HepG2 (cell line): ENCODE results near the gene ERBB3. TPM values are rescaled to one million over a fixed set of nuclear protein-coding genes. Genes with fewer than 3 reads are reported as not detected.

Source experiments
- CBFB ChIP-seq: sonication (generic); formaldehyde crosslinking; IDR thresholded peaks from 2 replicates; pipeline ENCODE4 v1.4.0; 2020; ENCODE audit warnings: missing genetic modification reagents
- ERF ChIP-seq: IDR thresholded peaks from 2 replicates; pipeline ENCODE4 v1.6.1; 2018; ENCODE audit warnings: missing biosample characterization, missing genetic modification reagents
- FOXC1 ChIP-seq: sonication (generic); formaldehyde crosslinking; IDR thresholded peaks from 2 replicates; pipeline ENCODE4 v1.8.0; 2022; ENCODE audit warnings: mild to moderate bottlenecking, missing genetic modification reagents, borderline replicate concordance
- FOXK2 ChIP-seq: fragments of 450-650 bp; IDR thresholded peaks from 2 replicates; pipeline ENCODE4 v1.6.1; 2016
- HNF4A ChIP-seq: sonication (generic); formaldehyde crosslinking; IDR thresholded peaks from 2 replicates; pipeline ENCODE4 v1.4.0; 2020; ENCODE audit warnings: missing genetic modification reagents
- ISX ChIP-seq: sonication (generic); formaldehyde crosslinking; conservative IDR thresholded peaks from 2 replicates; pipeline ENCODE4 v1.5.0; 2020; ENCODE audit warnings: missing genetic modification reagents
- JUN ChIP-seq: sonication (generic); formaldehyde crosslinking; IDR thresholded peaks from 2 replicates; pipeline ENCODE4 v1.4.0; 2020; ENCODE audit warnings: mild to moderate bottlenecking, missing genetic modification reagents
- KDM5A ChIP-seq: fragments of 200-600 bp; sonication (generic); IDR thresholded peaks from 2 replicates; pipeline ENCODE4 v1.7.0; 2018; ENCODE audit warnings: antibody characterized with exemption, mild to moderate bottlenecking, low read length, borderline replicate concordance
- NBN ChIP-seq: fragments of 450-650 bp; conservative IDR thresholded peaks from 2 replicates; pipeline ENCODE4 v1.6.1; 2017
- PHF5A ChIP-seq: IDR thresholded peaks from one replicate; pipeline ENCODE4 v1.6.1; 2018; ENCODE audit warnings: low read depth, missing genetic modification reagents; ENCODE audit not compliant: unreplicated experiment
- RXRB ChIP-seq: IDR thresholded peaks from 2 replicates; pipeline ENCODE4 v1.6.1; 2016; ENCODE audit warnings: borderline replicate concordance, missing genetic modification reagents, missing compliant biosample characterization
- SETDB1 ChIP-seq: sonication (generic); formaldehyde crosslinking; IDR thresholded peaks from 2 replicates; pipeline ENCODE4 v1.5.1; 2020; ENCODE audit warnings: missing genetic modification reagents, mild to moderate bottlenecking, borderline replicate concordance
- ZNF33A ChIP-seq: sonication (generic); formaldehyde crosslinking; IDR thresholded peaks from 2 replicates; pipeline ENCODE4 v1.5.1; 2020; ENCODE audit warnings: missing genetic modification reagents, mild to moderate bottlenecking, moderate library complexity, borderline replicate concordance
- ZNF614 ChIP-seq: IDR thresholded peaks from 2 replicates; pipeline ENCODE4 v1.6.1; 2018; ENCODE audit warnings: missing biosample characterization, missing genetic modification reagents, inconsistent platforms, borderline replicate concordance
- ZSCAN22 ChIP-seq: sonication (generic); formaldehyde crosslinking; IDR thresholded peaks from 2 replicates; pipeline ENCODE4 v1.4.0; 2020; ENCODE audit warnings: mild to moderate bottlenecking, missing genetic modification reagents
- polyA plus RNA-seq, 8 experiments: library from polyadenylated mRNA; depleted of rRNA in 3 of 8; stranded (reverse) in 7 of 8; unstranded in 1 of 8; fragments of >200 nt; fragmentation: Illumina TruSeq in 4 of 8; extraction: Trizol in 4 of 8; gene quantifications; 2 replicates each; pipeline versions ENCODE4 v1.2.1 to v1.2.3, GENCODE V29; 2011 to 2016; ENCODE audit warnings: low read depth in 4 of 8, missing spikeins in 1 of 8, mixed read lengths in 1 of 8; ENCODE audit not compliant: insufficient read depth in 1 of 8
- total RNA-seq, 5 experiments: library from RNA; depleted of rRNA; stranded (reverse); fragments of >200 nt; fragmentation: Illumina TruSeq; extraction: Trizol; gene quantifications; 2 replicates each; pipeline ENCODE4 v1.2.3, GENCODE V29; 2016; ENCODE audit warnings: low read depth in 1 of 5
- TF ChIP-seq, protein P1 (sequence below): fragments of 450-650 bp; IDR thresholded peaks from 2 replicates; pipeline ENCODE4 v1.6.1; 2016
- TF ChIP-seq, protein P2 (sequence below): IDR thresholded peaks from 2 replicates; pipeline ENCODE4 v1.6.1; 2012; ENCODE audit warnings: low read depth, low read length, improper control_type of control experiment
- TF ChIP-seq, protein P3 (sequence below): sonication (generic); formaldehyde crosslinking; IDR thresholded peaks from 2 replicates; pipeline ENCODE4 v1.5.1; 2020; ENCODE audit warnings: missing genetic modification reagents, mild to moderate bottlenecking, borderline replicate concordance
- TF ChIP-seq, protein P4 (sequence below): sonication (generic); formaldehyde crosslinking; IDR thresholded peaks from 2 replicates; pipeline ENCODE4 v1.4.0; 2020; ENCODE audit warnings: mild to moderate bottlenecking, missing genetic modification reagents, borderline replicate concordance

Gene ERBB3
- total and polyA plus RNA-seq, 2 of the 13 experiments (the other 11 are each of a cell fraction or from before 2014, with no cell fraction given), result 93.6 to 358 TPM

DNA sequence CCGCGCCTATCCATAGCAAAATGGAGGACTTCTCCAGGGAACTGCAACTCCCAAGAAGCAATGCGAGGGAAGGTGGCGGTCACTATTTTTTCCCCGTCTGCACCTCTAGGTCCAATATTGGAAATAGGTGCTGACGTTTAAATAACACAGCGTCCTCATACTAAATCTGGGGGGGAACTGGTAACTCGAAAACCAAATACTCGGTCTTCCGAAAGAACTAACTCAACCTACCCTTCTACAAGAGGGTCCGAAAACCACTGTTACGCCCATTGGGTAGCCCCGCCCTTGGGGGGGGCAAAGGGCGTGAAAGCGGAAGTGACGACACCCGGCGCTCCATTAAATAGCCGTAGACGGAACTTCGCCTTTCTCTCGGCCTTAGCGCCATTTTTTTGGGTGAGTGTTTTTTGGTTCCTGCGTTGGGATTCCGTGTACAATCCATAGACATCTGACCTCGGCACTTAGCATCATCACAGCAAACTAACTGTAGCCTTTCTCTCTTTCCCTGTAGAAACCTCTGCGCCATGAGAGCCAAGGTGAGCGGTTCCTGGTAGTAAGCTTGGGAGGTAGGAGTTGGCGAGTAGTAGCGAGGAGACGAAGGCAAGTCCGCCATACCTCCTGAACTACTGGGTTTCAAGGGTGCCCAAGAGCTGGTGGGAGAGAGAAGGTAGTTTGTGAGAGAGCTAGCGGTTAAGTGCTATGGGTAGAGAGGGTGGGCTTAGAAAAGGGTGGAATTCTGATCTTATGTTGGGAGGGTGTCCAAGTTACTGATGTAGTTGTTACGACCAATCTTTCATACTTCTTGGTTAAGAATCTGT is 36.5 kb downstream of the ERBB3 start, which contains the start of gene RPL41 (continued):
- TF ChIP-seq, protein P1, sequence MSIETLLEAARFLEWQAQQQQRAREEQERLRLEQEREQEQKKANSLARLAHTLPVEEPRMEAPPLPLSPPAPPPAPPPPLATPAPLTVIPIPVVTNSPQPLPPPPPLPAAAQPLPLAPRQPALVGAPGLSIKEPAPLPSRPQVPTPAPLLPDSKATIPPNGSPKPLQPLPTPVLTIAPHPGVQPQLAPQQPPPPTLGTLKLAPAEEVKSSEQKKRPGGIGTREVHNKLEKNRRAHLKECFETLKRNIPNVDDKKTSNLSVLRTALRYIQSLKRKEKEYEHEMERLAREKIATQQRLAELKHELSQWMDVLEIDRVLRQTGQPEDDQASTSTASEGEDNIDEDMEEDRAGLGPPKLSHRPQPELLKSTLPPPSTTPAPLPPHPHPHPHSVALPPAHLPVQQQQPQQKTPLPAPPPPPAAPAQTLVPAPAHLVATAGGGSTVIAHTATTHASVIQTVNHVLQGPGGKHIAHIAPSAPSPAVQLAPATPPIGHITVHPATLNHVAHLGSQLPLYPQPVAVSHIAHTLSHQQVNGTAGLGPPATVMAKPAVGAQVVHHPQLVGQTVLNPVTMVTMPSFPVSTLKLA, result 0 out of 2 replicates have a peak, but pooled peaks have one; percentile 10
- TF ChIP-seq JUN (CRISPR knock-in tag), result 0 out of 2 replicates have a peak, but pooled peaks have one; percentile 45
- peak; percentile 57 for TF ChIP-seq HNF4A (CRISPR knock-in tag)
- TF ChIP-seq, protein P2, sequence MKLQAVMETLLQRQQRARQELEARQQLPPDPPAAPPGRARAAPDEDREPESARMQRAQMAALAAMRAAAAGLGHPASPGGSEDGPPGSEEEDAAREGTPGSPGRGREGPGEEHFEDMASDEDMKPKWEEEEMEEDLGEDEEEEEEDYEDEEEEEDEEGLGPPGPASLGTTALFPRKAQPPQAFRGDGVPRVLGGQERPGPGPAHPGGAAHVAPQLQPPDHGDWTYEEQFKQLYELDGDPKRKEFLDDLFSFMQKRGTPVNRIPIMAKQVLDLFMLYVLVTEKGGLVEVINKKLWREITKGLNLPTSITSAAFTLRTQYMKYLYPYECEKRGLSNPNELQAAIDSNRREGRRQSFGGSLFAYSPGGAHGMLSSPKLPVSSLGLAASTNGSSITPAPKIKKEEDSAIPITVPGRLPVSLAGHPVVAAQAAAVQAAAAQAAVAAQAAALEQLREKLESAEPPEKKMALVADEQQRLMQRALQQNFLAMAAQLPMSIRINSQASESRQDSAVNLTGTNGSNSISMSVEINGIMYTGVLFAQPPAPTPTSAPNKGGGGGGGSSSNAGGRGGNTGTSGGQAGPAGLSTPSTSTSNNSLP, result no peak; the same call in 1 of the 2 replicates
- TF ChIP-seq, protein P3, sequence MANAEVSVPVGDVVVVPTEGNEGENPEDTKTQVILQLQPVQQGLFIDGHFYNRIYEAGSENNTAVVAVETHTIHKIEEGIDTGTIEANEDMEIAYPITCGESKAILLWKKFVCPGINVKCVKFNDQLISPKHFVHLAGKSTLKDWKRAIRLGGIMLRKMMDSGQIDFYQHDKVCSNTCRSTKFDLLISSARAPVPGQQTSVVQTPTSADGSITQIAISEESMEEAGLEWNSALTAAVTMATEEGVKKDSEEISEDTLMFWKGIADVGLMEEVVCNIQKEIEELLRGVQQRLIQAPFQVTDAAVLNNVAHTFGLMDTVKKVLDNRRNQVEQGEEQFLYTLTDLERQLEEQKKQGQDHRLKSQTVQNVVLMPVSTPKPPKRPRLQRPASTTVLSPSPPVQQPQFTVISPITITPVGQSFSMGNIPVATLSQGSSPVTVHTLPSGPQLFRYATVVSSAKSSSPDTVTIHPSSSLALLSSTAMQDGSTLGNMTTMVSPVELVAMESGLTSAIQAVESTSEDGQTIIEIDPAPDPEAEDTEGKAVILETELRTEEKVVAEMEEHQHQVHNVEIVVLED (CRISPR knock-in tag), result peak; percentile 40; the same call in 1 of the 2 replicates
- peak; percentile 72; the same call in 1 of the 2 replicates for TF ChIP-seq FOXC1
- TF ChIP-seq KDM5A, result peak; percentile 86; the same call in 1 of the 2 replicates
- TF ChIP-seq PHF5A (CRISPR knock-in tag), result peak; percentile 84
- TF ChIP-seq CBFB (CRISPR knock-in tag), result peak; percentile 52; the same call in 1 of the 2 replicates
- peak; percentile 51; the same call in 1 of the 2 replicates for TF ChIP-seq RXRB (CRISPR knock-in tag)
- TF ChIP-seq ZNF33A, result no peak
- TF ChIP-seq SETDB1, result no peak
- peak; percentile 82; the same call in 1 of the 2 replicates for TF ChIP-seq ERF (CRISPR knock-in tag)
- TF ChIP-seq FOXK2, result no peak
- no peak for TF ChIP-seq ZSCAN22 (CRISPR knock-in tag)
- TF ChIP-seq ZNF614 (CRISPR knock-in tag), result peak; percentile 45; the same call in 1 of the 2 replicates
- TF ChIP-seq, protein P4, sequence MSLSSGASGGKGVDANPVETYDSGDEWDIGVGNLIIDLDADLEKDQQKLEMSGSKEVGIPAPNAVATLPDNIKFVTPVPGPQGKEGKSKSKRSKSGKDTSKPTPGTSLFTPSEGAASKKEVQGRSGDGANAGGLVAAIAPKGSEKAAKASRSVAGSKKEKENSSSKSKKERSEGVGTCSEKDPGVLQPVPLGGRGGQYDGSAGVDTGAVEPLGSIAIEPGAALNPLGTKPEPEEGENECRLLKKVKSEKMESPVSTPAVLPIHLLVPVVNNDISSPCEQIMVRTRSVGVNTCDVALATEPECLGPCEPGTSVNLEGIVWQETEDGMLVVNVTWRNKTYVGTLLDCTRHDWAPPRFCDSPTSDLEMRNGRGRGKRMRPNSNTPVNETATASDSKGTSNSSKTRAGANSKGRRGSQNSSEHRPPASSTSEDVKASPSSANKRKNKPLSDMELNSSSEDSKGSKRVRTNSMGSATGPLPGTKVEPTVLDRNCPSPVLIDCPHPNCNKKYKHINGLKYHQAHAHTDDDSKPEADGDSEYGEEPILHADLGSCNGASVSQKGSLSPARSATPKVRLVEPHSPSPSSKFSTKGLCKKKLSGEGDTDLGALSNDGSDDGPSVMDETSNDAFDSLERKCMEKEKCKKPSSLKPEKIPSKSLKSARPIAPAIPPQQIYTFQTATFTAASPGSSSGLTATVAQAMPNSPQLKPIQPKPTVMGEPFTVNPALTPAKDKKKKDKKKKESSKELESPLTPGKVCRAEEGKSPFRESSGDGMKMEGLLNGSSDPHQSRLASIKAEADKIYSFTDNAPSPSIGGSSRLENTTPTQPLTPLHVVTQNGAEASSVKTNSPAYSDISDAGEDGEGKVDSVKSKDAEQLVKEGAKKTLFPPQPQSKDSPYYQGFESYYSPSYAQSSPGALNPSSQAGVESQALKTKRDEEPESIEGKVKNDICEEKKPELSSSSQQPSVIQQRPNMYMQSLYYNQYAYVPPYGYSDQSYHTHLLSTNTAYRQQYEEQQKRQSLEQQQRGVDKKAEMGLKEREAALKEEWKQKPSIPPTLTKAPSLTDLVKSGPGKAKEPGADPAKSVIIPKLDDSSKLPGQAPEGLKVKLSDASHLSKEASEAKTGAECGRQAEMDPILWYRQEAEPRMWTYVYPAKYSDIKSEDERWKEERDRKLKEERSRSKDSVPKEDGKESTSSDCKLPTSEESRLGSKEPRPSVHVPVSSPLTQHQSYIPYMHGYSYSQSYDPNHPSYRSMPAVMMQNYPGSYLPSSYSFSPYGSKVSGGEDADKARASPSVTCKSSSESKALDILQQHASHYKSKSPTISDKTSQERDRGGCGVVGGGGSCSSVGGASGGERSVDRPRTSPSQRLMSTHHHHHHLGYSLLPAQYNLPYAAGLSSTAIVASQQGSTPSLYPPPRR (CRISPR knock-in tag), result peak; percentile 61; the same call in 1 of the 2 replicates
- no peak for TF ChIP-seq ISX (CRISPR knock-in tag)
- TF ChIP-seq NBN, result no peak
